HG02798 (cell line): ENCODE measurements around the gene RAI1.

Experiments
- ATAC-seq: cut with Tn5 transposase; IDR thresholded peaks from one replicate; pipeline ENCODE4 v1.9.1; 2021; ENCODE audit warnings: mild to moderate bottlenecking; ENCODE audit not compliant: unreplicated experiment, poor library complexity

RAI1 gene

DNA sequence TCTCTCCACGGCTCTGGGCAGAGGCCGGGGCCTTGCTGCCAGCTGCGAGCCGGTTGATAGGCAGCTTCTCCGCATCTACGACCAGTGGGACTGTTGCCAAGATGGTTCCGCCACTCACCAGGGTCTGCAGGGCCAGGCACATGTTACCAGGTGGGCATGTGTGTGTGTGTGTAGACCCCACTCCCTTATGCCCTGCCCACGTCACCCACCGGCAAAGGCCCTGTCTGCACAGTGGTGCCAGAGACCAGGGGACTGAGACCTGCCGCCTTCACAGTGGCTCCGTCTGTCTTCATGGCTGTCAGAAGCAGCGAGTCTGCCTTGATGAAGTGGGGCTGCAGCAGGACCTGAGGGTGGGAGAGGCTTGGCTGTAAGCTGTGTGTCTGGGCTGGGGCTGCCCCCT, 137.9 kb downstream of the RAI1 start:
- no peak for ATAC-seq

DNA sequence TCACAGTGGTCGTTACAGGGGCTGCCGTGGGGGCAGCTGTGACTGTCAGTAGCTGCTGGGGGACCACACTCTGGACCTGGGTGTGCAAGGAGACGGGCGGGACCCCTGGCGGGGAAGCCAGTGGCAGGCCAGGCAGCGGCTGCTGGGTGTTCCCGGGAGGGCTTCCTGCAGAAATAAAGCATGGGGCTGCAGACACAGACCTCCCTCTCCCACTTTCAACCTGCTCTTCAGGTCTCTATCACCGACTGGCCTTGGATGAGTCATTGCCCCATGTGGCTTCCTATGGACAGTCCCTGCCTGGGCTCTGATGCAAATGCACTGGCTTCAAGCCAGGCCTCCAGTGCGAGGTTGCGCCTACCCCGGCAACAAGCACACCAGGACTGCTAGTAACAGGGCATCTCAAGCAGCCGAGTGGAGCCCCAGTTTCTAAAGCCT, 138.3 kb downstream of the RAI1 start:
- ATAC-seq, result peak; percentile 47

DNA sequence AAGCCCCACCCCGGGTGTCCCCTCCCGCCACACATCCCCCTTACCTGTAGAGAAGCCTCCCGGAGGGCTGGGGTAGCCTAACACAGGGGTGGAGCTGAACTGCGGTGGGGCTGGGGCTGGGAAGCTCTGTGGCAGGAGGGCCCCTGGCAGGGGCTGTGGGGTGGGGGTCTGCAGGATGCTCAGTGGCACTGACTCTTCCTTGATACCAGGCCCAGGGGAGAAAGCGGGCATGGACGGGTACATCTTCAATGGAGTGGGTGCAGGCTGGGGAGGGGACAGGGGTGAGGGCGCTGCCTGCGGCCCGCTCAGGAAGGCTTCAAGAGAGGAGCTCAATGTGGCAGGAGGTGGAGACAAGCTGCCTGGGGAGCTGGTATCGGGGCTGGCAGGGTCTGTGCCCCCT, 138.8 kb downstream of the RAI1 start:
- ATAC-seq, result no peak

DNA sequence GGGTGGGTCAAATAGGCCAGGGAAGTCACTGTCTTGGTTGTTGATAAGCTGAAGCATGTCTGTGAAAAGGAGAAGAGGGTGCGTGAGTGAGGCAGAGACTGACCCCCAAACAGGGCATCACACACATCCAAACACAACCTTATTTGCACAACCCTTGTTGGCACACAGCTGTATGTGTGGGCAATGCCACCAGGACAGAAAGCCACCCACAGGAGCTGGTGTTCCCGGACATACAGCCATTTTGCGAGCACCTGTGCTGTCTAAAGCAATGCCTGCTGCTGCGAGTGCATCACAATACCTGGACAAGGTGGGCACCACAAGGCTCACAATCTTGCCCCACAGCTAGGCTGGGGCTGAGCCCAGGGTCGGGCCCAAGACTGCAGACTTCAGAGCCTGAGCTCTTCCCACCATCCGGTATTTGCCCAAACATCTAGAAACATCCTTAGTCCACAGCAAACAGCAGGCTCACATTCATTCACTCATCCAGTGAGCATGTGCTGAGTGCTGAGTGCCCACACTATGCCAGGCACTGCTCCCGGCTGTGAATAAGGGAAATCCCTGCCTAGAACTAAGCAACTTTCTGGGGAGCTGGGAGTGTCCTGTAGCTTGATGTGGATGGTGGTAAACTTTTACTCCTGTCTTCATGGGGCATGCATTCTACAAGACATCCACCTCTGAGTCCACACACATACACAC, 139.4 kb downstream of the RAI1 start:
- no peak for ATAC-seq

DNA sequence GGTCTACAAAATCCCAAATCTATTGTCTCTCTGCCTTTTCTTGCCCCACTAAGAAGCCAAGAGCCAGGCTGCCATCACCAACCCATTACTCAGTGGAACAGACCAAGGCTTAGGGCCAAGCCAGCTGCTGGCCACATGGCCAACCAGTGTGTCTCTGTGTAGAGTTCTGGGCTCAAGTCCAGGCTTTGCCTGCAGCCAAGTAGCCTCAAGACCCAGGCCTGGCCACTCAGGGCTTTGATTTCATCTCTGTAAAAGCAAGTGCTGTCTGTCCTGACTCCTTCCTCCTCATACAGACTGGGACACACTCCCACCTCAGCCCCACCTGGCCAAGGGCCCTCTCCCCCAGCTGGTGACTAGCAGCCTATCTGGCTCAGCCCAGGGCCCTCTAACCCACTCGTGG, 140.9 kb downstream of the RAI1 start:
- ATAC-seq, result no peak

DNA sequence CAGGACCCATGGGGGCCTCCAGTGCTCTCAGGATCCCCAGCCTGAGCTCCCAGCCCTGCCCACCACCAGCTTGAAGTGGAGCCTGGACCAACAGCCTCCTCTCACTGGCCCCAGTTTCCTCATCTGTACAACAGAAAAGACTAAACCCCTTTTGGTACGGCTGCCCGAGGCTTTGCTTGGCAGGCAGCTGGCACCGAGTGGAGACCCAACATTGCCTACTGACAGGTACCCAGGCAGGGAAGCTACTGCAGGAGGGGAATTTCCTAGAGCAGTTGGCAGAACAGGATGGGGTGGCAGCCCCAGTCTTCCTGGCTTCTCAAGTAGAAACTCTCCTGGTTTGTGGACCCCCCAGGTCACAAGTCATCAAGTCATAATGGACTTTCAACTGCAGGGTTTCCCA, 141.4 kb downstream of the RAI1 start:
- ATAC-seq, result no peak

DNA sequence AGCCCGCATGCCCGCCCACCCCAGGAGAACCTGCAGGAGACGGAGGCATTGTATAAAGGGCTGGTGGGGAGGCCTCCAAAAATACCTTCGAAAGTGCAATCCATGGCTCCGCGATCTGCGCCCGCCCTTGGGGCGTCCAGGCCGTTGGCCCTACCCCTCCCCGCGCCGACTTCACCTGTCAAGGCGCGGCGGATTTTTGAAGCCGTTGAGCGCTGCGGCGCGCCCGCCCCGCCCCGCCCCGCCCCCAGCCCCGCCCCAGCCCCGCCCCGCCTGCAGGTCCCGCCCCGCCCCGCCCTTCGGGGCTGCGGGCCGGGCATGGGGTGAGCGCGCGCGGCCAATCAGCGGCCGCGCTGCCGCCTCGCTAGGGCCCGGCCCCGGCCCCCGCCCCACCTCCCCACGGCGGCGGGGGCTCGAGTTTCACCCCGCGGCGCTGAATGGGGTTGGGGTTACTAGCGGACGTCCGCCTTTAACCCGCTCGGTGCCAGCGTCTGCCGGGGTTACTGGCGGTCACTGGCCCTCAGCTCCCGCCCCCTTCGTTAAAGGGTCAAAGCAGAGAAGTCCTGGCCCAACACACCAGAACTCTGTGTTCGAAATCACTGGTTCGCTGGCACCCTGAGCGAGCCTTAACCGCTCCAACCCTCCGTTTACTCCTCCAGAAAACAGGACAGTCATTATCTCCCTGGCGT, 142.3 kb downstream of the RAI1 start:
- ATAC-seq, result peak; percentile 86

DNA sequence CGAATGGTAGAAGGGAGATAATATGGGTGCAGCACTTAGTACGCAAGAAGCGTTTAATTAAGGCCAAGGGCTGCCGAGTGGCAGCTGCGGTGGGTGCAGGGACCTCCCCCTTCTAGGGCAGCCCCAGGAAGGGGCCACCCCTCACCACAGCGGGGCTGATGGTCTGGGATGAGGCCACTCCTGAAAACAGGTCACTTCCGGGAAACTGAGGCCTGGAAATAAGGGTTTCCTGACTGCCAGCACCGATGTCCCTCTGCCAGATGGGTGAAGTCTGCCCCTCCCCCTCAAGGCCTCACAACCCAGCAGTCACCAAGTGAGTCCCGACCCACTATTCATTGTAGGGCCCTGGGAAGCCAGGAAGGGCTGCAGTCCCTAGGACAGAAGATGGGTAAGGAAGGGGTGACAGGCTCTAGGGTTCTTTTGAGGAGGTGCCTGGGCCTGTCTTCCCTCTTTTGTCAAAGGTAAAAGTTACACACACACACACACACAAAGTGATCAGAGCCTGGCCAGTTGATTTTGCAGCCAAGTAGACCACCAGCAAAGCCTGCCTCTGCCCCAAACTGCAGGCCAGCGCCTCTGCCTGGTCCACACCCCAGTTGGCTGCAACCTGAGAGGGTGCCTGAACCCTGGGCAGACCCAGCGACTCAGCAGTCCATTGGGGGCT, 143.0 kb downstream of the RAI1 start:
- peak; percentile 8 for ATAC-seq

DNA sequence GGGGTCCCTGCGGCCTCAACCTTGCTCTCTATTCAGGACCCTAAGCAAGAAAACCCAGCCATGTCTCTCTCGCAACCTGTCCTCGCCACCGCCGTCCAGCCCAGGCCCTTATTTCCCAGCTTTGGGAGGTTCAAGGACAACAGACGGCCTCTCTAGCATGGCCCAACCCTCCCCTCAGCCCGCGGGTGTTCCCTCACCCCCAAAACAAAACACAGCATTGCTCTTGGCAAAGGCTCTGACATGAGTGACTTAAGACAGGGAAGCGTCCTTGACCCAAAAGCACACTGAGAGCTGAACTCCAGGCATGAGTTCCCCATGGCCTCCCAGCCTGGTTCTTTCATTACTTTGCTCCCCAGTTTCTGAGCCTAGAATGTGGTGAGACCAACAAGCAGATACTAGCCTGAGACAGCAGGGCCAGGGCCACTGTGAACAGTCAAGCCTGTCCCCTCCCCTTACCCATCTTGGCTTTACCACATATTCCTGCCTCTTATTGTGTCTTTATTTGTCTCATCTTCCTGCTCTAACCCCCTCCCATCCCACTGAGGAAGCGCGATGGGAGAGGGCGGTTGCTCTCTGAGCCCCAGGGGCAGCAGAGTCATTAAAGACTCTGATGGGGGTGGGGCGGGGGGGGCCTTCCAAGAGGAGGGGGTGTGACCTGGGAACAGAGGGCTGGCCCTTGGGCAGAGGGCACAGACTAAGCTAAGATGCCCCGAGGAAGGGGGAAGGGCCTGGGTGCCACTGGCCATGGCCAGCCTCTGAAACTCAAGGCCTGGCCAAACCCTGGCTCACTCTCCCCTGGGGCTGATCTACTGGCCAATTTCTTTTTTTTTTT, 143.7 kb downstream of the RAI1 start:
- no peak for ATAC-seq

DNA sequence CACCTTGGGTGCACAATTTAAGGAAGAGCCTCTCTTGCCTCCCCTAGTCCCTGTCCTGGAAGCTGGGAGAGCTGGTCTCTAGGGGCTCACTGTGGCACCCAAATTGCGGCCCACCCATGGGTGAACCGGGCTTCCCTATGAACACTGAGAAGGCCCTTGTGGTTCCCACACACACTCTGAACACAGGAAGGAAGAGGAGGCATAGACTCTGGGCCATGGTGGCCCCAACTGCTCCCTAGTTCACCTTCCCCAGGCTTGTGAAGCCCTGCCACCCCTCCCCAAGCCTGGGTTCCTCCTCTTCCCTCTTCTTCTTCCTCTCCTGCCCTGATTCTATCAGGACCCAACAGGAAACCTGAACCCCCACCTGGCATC, 145.1 kb downstream of the RAI1 start:
- no peak for ATAC-seq

DNA sequence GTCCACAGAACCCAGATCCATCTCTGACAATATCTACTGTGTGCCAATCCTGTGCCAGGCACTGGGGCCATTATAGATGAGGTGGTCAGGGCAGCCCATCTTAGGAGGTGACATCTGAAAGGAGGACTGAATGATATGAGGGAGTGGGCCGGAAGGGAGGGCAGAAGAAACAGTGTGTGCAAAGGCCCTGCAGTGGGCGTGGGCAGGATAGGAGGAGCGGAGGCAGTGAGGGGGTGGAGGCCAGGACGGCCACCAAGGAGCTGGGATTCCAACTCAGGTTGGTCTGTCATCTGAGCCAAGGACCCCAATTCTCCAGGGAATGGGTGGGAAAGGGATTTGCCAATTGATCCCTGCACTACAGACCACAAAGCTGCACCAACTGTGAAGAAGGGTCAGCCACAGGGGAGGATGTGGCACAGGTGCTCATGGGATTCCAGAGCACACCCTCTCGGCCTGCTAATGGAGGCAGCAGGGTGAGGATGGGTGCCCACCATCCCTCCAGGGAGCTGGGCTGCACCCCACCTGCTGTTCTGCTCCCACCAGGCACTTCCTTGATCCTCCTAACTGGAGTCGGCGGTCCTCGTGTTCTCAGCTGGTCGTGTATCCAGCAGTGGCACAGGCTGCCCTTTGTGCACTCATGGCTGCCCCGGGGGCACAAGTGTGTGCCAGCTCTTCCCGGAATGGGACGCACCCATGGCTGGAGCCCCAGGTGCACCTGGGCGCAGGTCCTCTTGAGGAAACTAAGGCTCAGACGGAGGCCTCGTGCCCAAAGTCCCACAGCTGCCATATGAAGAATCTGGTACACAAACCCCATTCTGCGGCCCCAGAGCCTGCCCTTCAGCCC, 145.9 kb downstream of the RAI1 start:
- ATAC-seq, result no peak

DNA sequence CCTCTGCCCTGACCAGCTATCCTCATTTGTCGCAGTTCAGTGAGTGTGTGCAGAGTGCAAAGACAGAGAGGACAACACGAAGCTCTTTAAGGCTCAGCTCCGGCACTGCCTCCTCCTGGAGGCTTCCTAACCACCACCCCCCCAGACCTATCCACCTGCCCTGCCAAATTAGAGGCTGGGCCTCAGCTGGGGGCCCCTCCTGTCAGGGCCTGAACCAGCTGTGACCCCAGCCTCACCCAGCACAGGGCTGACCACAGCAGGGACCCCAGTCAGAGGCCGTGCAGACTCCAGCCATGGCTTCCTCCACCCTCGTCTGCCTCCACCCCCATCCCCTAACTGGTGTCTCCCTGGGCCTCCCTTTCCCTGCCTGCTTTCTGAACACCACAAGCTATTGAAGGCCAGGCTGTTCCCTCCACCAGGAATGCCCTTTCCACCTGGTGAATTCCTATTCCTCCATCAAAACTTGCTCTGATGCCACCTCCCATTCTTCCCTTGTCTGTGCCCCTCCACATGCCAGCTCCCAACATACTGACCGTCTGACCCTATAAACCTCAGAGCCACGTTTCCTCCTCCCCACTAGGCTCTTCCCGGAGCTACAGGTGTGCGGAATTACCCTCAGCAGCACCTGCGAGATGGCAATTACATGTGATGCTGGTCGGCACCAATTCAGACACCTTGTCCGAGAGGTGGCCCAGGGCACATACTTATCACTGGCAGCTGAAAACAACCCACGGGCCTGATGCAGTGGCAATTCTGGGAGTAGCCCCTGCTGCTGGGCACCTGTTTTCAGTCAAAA, 146.8 kb downstream of the RAI1 start:
- no peak for ATAC-seq

DNA sequence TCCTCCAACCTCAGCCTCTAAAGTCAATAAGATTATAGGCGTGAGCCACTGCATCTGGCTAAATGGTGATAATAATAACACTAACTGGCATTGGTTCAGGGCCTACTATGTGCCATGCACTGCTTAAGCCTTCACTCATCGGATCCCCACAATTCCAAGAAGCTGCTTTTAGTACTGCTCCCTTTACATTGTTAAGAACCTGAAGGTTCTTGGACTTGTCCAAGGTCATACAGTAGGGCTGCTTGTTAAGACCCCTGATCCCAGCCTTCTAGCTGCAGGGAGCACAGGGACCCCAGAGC, 149.0 kb downstream of the RAI1 start:
- ATAC-seq, result no peak

DNA sequence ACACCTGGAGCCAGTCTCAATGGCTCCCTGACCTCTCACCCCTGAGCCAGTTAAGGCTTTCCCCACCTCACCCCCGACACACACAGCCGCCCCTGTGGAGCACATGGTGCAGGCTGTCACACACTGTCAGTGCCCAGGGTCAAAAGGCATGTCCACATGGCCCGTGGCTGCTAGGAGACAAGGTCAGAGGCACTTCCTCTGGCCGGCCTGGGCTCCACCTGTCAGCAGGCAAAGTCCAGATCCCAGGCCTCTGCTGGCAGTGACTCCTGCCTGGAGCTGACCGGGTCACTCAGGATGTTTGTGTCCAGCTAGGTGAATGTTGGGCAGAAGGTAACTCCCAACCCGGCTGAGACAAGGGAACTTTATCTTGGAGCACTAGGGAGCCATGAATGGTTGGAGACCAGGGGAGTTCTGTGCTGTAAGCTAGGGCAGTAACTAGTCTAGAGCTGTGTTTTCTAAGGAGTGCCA, 149.5 kb downstream of the RAI1 start:
- ATAC-seq, result no peak

DNA sequence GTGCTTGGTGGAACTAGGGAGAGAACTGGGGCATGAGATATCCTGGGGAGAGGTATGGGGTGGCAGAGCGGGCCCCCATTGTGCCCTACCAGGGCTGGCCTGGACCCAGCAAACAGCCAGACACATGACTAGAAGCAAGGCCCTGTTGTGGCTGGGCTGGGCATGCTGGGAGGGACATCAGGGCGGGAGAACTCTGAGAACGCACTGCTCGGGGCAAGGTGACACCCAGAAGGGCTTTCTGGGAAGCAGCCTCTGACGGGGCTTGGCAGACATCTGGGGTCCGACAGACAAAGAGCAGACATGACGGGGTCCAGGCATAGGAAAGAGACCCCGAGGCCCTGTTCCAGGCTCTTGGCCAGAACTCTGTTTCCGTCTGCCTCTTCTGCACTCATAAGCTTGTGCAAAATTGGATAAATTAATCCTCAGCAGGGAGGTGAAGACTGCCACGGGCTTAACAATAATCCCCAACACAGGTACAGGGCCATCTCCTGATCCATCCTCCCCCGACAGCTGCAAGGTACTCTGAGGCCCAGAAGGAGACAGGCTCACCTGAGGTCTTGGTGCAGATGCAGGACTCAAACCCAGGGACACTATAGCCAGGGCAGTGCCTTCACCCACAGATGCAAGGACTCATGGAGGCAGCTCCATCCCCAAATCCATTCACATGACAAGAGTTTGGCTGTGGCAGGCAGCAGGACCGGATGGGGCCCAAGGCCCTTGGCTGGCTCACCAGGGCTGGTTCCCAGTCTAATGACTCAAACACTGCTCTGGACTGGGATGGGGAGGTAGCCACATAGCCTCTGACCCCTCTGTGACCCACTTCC, 150.2 kb downstream of the RAI1 start:
- no peak for ATAC-seq

DNA sequence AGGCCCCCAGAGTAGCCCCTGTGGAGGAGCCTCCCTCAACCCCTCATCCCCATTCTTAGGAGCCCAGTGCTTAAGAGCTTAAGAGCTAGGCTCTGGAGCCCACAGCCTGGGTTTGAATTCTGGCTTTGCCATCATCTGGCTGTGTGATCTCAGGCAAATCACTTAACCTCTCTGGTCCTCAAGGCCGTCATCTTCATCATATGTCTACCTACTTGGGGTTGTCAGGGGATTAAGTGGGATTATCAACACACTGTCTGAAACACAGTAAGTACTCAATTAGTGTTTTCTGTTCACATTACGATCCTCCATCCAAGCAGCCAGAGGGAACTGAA, 150.7 kb downstream of the RAI1 start:
- ATAC-seq, result no peak

DNA sequence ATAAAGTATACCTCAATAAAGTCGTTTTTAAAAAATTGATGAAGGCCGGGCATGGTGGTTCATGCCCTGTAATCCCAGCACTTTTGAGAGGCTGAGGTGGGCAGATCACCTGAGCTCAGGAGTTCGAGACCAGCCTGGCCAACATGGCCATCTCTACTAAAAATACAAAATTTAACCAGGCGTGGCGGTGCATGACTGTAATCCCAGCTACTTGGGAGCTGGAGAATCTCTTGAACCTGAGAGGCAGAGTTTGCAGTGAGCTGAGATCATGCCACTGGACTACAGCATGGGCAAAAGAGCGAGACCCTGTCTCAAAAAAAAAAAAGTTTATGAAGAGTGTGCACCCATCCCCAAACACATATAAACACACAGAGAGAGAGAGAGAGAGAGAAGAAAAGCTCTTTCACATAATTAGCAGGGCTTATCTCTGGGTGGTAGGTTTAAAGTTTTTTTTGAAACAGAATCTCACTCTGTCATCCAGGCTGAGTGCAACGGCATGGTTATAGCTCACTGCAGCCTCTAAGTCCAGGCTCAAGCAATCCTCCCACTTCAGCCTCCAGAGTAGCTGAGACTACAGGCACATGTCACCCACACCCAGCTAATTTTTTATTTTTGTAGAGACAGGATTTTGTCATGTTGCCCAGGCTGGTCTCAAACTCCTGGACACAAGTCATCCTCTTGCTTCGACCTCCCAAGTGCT, 152.6 kb downstream of the RAI1 start:
- ATAC-seq, result no peak

DNA sequence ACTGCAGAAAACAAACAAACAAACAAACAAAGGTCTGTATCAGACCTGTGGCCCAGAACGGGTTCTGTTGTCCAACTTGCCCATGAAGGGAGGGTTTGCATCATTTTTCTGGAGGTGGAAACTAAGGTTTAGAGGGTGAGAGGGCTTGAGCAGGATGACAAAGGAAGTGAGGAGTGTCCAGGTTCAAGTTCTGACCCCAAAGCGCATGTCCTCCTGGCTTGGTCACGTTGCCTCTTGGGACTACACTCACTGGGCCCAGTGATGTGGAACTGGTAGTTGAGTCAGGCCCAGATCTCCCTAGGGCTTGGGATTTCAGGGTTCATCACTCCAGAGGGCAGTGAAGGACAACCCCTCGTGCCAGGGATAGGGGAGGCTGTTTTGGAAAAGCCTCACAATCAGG, 153.7 kb downstream of the RAI1 start:
- no peak for ATAC-seq
